NCI-H524 treated with DMSO at 0.1 percent for 48 hours (cell line): ENCODE data around the gene GIMAP1.

Experiments used
- DNase-seq: peaks from one replicate; lab custom pipeline; 2025; lab: John Stamatoyannopoulos, UW

Gene GIMAP1

DNA sequence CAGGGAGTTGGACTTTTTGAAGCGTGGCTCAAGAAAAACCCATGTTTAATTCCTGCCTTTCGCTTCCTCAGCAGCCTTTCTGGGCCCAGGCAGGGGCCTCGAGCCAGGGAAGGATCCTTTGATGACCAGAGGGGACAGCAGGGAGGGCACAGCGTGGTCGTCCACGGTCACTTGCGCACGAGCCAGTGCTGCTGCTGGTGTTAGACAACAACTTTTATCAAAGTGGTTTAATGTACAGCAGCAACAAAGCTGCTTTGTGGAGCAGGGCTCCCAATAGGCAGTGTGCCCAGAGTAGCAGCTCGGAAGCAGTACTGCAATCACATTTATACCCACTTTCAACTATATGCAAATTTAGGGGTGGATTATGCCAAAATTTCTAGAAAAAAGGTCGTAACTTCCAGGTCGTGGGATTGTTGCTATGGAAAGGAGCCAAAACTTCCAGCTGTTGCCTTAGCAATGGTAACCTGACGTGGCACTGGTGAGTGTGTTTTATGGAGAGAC lies 6.1 kb downstream of the GIMAP1 start:
- no peak for DNase-seq

- DNase-seq: no peak
Observed at GRCh38 chr7:150723467-150723866, 7.1 kb downstream of the GIMAP1 start.

- DNase-seq: no peak
Observed at GRCh38 chr7:150727381-150727780, 11.0 kb downstream of the GIMAP1 start.

GRCh38 chr7:150728011-150728410 lies 11.6 kb downstream of the GIMAP1 start:
- no peak for DNase-seq

- no peak for DNase-seq
Observed at GRCh38 chr7:150728609-150729008, 12.2 kb downstream of the GIMAP1 start.

DNA sequence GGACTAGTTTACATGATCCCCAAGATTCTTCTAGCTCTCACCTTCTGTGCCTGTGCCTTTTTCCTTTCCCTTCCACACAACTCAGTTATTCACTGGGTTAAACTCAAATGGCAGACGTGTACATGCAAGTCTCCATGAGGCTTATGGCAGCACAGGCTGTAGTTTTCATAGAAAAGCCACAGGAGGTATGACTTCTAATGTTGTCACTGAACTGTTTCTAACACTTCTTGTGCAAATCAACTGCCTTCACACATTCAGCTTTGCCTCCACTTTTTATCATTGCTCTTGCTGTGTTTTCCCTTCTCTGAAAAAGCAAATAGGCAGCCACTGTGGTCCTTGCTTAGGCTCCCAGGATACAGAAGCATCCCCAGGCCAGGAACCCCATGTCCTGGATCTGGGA lies 15.5 kb downstream of the GIMAP1 start:
- DNase-seq: no peak

GRCh38 chr7:150732786-150733481 lies 16.5 kb downstream of the GIMAP1 start:
- no peak for DNase-seq

DNA sequence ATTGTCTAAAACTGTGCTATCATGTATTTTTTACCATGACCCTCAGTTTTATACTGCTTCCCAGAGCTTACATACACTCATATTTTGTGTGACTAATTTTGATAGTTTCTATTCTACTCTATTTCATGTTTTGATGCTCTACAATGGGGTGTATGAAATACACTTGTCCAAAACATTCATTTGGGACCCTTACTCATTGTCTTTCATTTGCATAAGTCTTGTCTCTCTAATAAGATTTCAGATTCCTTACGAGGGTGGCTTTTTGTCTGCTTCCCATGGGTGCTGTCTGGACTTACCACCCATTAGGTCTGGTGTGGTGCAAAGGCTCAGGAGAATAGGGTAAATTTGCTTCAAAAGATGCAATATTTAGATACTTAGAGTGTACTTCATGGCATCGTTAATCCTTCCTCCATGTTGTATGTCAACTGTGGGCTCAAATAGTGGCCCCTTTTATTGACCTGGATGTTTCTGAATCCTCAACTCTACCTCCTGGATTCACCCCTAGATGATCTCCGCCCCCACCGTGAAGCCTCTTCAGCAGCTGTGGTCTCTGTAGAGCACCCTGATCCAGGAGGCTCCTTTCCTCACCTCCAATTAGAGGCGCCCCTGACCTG lies 17.2 kb downstream of the GIMAP1 start:
- no peak for DNase-seq

- DNase-seq: no peak
Observed at GRCh38 chr7:150734254-150734653, 17.8 kb downstream of the GIMAP1 start.

DNA sequence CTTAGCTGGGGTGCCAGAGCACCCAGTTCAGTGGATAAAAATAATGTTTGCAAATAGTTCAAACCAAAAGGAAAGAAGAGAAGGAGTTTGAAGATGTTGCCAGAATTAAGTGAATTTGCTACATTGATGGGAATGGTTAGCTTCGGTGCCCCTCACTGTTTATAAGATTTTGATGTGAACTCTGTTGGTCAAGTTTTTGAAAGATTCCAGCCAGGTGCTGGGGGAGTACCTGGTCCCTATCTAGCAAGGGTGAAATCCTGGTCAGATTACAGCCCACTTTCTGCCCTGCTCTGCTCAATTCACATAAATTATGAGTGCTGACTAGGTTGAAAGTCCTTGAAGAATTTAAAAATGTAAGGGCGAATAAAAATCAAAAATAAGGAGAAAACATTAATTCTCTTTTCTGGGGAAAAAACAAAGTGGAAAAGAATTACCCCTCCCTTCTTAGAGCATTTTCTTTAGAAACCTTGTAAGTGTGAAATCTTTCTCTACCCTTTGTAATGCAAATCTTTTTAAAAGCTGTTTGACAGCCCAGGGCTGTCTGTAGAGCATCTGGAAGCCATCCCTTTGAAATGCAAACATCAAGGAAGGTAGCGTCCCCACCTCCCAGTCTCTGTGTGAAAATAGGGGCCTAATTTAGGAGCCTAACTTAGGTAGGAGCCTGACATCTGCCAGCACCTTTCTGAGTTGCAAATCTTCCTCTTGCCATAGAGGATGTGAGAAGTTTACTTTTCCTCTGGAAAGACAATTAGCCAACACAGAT lies 19.4 kb downstream of the GIMAP1 start:
- no peak for DNase-seq

DNA sequence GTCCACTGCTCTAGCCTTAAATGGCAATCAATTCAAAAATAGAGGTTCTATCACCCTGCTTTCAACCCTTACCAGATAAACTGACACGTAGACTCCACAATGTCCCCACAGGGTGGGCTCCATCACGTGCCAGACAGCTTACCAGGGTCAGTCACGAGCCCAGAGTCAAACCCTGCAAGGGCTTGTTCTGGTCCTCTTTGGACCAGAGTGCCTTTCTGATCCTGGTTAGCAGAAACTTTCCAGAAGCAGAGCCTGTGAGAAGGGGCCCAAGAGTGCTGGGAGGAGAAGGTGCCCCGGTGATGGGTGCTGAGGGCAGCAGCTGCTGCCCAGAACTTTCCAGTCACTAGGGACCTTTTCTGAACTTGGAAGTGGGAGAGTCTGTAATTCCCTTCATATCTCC lies 20.5 kb downstream of the GIMAP1 start:
- no peak for DNase-seq

DNA sequence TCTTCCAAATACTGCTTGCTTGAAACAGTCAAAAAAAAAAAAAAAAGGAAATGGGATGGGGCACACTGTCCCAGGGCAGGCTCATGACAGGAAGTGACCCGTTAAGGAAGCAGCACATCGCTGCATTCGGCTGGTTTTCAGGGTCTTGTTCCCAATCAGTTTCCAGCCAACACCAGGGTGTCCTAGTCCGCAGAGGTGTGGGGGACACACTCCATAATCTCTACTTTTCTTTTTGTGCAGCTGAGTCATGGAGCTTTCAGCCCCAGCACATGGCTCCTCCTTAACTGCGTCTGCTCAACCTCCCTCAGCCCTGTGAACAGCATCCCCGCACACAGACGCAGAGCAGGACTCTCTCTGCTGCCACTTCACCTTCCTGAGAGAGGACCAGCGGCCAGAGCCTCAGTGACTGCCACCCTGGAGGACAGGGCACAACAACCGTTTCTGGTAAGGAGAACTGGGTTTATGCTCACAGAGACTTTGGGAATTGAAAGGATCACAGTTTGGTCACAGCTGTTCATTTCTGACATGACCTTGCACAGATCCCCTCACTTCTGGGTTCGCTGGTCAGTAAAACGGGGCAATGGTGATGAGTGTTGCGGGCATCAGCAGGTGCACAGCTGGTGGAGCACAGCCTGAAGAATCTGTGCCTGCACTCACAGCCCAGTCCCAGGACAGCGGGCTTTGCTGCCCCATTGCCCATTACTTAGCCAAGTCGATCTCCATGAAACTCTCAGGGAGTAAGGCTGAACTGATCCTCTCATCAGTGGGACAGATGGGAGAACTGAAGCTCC lies 21.0 kb downstream of the GIMAP1 start, which contains the start of gene GIMAP5:
Gene GIMAP5 (plus strand): TSS at position 154 of the 791 bp plus-strand sequence. CDS start 3,467 bp downstream, outside the sequence.
- no peak for DNase-seq

DNA sequence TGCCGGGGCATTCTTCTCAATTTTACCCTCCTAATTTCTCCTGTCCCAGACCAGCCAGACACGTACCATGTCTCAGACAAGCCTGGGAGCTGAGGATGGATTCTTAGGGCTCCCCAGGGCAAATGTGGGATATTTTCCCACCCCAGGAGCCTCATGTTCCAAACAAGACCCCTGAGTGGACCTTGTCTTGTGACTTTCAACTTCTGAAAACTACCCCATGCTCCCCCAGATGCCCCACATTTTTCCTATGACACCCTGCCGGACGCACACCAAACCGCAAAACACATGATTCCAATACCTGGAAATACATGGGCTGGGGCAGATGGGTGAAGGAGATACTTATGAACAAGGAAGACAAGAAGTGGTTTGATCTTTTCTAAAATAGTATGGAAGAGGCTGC lies 21.7 kb downstream of the GIMAP1 start:
- no peak for DNase-seq

GRCh38 chr7:150738591-150739001 lies 22.2 kb downstream of the GIMAP1 start:
- DNase-seq: no peak

DNA sequence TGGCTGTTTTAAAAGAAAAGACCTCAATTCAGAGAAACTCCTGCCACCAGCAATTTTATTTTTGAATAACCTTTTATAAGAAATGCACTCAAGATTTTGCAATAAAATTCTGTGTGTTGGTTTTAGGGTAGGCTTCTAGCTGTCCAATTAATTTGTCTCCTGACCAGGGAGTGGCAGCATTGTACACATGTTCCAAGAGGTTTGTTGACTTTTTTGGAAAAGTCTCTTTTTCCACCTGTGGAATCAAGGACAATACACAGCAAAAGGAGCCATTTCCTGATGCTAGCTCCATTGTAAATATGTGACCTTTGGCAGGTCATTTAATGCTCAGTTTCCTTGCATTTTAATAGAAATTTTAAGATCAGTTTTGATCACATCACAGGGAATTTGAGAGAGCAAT lies 22.6 kb downstream of the GIMAP1 start:
- DNase-seq: no peak

GRCh38 chr7:150740053-150740452 lies 23.6 kb downstream of the GIMAP1 start:
- DNase-seq: no peak

DNA sequence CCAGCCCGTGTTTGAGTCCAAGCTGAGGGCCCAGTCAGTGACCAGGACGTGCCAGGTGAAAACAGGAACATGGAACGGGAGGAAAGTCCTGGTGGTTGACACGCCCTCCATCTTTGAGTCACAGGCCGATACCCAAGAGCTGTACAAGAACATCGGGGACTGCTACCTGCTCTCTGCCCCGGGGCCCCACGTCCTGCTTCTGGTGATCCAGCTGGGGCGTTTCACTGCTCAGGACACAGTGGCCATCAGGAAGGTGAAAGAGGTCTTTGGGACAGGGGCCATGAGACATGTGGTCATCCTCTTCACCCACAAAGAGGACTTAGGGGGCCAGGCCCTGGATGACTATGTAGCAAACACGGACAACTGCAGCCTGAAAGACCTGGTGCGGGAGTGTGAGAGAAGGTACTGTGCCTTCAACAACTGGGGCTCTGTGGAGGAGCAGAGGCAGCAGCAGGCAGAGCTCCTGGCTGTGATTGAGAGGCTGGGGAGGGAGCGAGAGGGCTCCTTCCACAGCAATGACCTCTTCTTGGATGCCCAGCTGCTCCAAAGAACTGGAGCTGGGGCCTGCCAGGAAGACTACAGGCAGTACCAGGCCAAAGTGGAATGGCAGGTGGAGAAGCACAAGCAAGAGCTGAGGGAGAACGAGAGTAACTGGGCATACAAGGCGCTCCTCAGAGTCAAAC lies 26.0 kb downstream of the GIMAP1 start:
- DNase-seq: no peak

GRCh38 chr7:150744041-150744656 lies 27.7 kb downstream of the GIMAP1 start:
- no peak for DNase-seq

DNA sequence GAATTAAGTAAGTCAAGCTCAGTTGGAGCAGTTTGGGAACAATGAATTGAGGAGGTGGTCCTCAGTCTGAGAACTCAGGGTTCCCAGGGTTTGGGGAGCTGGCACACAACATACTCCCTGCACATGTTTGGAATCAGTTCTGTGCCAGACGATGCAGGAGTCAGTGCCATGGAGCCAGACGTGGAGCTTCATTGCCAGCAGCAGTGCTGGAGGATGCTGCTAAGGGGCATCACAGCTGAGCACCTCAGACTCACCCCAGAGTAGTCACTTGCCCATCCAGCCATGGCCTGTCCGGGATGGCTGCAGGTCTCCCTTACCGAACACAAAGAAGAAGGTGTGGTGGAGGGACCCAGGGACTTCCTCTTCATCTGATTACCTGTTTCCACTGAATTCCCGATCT lies 28.7 kb downstream of the GIMAP1 start:
- DNase-seq: no peak

GRCh38 chr7:150745876-150746275 lies 29.5 kb downstream of the GIMAP1 start:
- no peak for DNase-seq

- DNase-seq: no peak
Observed at GRCh38 chr7:150746921-150747320, 30.5 kb downstream of the GIMAP1 start.
